GM12875 (cell line): ENCODE measurements around the gene NDUFA8.

Experiments
- H3K4me3 ChIP-seq: one replicate; pipeline ENCODE4 v1.5.1; 2011; ENCODE audit warnings: low read depth, low read length, control low read depth
- CTCF ChIP-seq: IDR thresholded peaks from 2 replicates; pipeline ENCODE4 v1.5.1; 2011; ENCODE audit warnings: low read depth, mild to moderate bottlenecking, control low read depth, inconsistent platforms, low read length, moderate library complexity, borderline replicate concordance; ENCODE audit not compliant: insufficient read depth

Gene NDUFA8

GRCh38 chr9:122132539-122132938 is 27.0 kb downstream of the NDUFA8 start:
- no peak for TF ChIP-seq CTCF
- no peak overlapping the region for H3K4me3 ChIP-seq

GRCh38 chr9:122131401-122132001 is 28.1 kb downstream of the NDUFA8 start:
- no peak for TF ChIP-seq CTCF
- H3K4me3 ChIP-seq = no peak overlapping the region

GRCh38 chr9:122130837-122131236 is 28.7 kb downstream of the NDUFA8 start:
- no peak for TF ChIP-seq CTCF
- no peak overlapping the region for H3K4me3 ChIP-seq

- no peak overlapping the region for H3K4me3 ChIP-seq
- no peak for TF ChIP-seq CTCF
Measured at GRCh38 chr9:122129969-122130368, 29.6 kb downstream of the NDUFA8 start.

GRCh38 chr9:122128969-122129343 is 30.6 kb downstream of the NDUFA8 start:
- TF ChIP-seq CTCF = no peak
- H3K4me3 ChIP-seq = no peak overlapping the region

- no peak for TF ChIP-seq CTCF
- no peak overlapping the region for H3K4me3 ChIP-seq
Measured at GRCh38 chr9:122128007-122128968, 31.3 kb downstream of the NDUFA8 start.

GRCh38 chr9:122127396-122127798 is 32.2 kb downstream of the NDUFA8 start:
- TF ChIP-seq CTCF = no peak
- no peak overlapping the region for H3K4me3 ChIP-seq
